Measurements from ENCODE around the gene MCRIP1.
A peak's percentile ranks its signal among the peaks of the same experiment; 100 is the strongest.

The MCRIP1 gene

DNA sequence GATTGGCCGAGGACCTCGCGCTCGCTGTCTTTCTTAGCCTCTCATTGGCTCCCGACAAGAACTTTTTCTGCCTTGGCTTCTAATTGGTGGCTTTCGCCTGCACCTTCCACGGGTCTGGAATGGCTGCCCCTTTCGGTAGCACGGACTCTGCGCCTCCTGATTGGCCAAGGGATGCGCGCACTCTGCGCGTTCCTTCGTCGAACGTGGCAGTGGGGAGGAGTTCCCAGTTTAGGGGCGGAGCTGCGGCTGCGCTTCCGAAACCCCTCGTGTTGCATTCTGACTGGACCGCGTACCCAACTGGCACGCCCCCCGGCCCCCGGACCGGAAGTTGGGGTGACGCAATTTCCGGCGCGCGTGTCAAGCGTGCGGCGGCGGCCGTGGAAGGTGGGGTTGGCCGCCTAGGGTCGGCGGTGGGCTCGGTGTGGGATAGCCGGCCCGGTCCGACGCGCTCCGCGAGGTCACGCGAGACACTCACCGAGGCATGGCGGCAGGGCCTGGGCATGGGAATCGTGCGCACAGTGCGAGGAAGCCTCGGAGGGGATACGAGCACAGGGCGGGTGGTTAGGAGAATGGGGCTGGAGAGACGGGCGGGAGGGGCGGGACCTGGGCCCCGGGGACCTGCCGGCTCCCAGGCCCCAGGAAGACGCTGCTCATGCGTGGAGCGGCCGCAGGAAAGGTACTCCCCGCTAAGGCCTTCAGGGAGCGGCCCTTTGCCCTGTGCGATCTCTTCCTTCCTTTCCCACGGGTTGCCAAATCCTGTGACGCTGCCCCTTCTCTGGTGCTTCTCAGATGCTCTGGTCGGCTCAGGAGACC lies 27.9 kb upstream of the MCRIP1 start:
- DNase-seq (ENCODE audit: low read depth): peak; percentile 100

DNA sequence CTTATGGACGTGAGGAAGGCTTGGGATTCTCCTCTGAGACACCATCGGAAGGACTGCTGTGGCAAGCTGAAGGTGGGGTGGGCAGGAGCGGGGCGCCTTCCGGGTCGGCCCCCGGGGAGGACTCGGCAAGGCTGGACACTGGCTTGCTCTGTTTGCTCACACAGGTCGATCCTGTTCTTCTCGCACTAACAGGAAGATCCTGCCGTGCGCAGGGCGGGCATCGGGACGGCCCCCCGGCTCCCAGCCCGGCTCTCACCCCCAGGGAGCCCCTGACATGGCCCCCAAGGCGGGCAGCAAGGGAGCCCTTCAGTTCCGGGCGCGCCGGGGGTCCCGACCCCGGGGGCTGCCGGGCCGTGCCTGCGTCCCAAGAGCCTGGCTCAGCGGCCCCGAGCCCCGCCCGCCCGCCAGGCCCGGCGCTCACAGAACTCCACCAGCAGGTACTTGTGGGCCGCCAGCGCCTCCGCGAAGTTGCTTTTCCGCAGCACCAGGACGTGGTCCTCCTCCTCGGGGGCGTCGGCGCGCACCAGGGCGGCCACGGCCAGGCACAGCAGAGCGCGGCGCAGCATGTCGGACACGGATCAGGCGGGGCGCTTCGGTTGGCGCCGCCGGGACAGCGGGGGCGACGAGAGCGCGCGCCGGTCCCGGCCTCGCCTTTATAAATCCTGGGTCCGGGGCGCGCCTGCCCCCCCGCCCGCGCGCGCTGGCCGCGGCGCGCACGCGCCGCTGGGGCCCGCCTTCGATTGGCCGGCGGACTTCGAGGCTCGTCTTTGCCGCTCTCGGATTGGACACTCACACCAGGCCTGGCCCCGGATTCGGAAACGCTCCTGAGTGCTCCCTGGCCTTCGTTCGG lies 27.0 kb upstream of the MCRIP1 start, which contains the start of gene P4HB:
Gene P4HB, minus strand, starts transcription at position 630 of the 850 bp plus-strand sequence. Its CDS starts 64 bp downstream, at position 566.
- DNase-seq (ENCODE audit: low read depth): no peak

DNA sequence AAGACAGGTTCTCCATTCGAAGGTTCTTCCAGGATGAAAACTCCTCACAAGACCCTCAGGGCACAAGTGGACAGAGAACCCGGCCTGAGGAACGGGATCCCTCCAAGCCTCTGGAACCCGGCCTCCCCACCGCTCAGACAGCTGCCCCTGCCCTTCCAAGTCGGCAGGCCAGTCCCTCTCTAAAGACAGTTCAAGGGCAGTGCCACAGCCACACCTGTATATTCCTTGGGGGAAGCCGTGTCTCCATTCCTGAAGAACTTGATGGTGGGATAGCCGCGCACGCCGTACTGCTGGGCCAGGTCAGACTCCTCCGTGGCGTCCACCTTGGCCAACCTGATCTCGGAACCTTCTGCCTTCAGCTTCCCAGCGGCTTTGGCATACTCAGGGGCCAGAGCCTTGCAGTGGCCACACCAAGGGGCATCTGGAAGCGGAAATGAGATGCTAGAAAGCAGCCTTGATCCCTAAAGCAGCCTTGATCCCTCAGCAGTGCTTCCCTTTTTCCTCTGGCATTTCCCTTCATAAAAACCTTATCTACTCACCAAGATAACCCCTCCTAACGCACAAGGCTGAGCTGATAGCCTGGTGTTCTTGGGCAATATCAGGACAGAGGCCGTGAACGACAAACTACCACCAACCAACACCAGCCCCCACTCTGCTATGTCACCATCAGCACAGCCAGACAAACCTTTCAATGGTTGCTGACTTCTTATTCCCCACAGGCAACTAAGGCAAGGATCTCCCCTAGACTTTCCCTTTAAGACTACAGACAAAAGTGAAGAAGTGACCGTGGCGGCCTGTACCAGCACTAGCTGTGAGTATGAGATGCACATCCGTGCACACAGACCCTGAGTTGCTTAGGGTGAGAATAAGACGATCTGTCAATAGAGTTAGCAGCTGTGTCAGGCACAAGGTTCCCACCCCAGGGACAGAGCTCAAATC lies 26.1 kb upstream of the MCRIP1 start:
- DNase-seq (ENCODE audit: low read depth): no peak

DNA sequence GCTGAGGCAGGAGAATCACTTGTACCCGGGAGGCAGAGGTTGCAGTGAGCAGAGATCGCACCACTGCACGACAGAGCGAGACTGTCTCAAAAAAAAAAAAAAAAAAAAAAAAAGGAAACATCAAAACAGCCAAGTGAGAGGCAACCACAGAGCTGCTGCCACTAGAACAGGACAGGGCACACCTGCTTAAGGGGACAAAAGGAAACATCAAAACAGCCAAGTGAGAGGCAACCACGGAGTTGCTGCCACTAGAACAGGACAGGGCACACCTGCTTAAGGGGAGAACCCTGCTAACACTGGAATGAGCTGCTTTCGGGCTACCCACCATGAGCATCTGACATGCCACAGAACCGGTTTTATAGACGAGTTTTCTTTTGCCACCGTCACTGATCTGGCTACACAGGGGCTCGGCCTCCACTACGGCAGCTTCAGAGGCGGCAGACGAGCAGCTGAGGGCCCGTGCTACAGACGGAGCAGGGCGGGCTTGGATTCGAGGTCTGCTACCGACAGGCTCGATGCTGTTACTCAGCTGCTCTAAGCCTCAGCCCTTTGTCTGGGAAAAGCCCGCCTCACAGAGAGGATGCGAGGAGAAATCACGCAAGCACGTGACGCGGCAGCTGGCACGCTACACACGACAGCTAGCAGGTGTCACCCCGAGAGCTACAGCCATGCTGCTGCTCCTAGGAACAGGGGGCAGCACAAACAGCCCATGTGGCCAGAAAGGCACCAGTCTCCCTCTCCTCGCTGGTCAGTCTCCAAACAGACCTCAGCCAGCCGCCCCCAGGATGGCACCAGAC lies 25.3 kb upstream of the MCRIP1 start:
- no peak for DNase-seq (ENCODE audit: low read depth)

DNA sequence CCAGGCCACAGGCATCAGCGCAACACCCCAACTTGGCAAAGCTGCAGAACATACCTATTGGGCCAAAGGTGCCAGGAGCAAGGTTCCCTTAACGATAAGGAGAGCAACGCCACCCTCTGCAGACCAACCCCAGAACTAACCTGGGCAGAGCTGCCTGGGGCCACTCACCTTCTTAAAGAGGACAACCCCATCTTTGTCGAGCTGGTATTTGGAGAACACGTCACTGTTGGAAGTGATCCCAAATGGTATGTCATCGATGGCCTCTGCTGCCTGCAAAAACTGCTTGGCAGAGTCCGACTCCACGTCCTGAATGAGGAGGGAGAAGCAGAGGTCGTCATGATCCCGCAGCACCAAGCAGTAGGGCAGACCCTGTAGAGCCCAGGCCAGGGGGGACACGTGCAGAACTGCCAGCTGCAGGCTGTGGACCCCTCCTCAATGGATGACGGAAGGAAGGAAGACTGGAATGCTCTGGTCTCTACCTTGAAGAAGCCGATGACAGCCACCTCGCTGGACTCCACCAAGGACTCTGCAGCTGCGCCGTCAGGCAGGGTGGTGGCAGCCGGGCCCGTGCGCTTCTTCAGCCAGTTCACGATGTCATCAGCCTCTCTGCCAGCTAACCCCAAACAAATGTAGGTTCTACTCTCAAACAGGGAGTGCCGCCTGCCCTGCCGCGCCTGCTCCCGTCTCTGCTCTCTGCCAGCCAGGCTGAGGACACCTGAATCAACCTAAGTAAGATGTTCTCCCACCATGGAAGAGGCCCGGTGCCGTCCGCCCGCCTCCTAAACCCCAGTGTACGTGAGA lies 22.1 kb upstream of the MCRIP1 start:
- no peak for DNase-seq (ENCODE audit: low read depth)

DNA sequence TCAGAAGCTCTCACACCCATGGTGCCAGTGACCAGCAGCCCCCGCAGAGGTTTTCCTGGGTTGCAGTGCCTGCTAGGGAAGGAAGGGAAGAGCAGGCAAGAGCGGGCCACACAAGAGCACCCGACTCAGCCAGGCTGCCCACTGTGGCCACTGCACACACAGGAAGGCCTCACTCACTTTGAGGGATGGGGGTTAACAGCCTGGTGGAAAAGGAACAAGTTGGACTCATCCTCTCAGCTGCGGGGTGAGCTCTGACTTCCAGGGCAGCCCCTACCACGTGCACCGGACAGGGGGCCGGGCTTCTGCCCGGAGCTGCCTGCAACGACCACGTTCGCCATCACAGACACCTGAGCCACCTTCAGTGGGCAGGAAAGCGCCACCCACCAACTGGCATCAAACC lies 19.1 kb upstream of the MCRIP1 start:
- DNase-seq (ENCODE audit: low read depth): no peak

DNA sequence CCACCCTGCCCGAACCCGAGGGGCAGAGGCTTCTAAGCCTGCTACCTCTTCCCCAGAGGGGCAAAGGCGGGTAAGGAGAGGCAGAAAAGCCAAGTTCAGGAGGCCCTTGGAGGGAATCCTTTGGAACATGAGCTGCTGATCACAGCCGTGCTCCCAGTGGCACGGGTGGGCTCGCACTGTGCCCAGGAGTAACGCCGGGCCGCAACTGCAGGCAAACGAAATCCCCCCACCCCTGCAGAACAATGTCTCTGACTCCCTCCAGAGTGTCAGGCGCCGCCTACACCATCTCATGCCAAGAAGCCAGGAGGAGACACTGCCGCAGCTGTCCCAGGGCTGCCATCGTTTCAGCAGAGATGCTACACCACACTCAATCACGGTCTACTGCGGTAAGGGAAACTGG lies 18.3 kb upstream of the MCRIP1 start:
- DNase-seq (ENCODE audit: low read depth): no peak

DNA sequence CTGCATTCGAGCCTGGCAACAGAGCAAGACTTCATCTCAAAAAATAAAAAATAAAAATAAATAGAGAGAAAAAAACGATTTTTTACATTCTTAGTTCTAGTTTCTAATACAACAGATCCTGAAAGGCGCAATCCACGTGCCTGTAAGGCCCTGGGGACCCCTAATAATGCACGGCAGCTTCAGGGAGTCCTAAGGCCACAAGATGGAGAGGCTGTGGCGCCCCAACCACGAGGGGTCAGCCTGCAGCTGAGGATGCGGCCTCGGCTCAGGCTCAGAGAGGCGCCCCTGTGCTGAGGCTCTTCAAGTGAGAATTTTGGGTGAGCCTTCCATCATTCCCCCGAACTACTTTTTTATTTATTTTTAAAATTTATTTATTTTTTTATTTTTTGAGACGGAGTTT lies 16.4 kb upstream of the MCRIP1 start:
- DNase-seq (ENCODE audit: low read depth): no peak

DNA sequence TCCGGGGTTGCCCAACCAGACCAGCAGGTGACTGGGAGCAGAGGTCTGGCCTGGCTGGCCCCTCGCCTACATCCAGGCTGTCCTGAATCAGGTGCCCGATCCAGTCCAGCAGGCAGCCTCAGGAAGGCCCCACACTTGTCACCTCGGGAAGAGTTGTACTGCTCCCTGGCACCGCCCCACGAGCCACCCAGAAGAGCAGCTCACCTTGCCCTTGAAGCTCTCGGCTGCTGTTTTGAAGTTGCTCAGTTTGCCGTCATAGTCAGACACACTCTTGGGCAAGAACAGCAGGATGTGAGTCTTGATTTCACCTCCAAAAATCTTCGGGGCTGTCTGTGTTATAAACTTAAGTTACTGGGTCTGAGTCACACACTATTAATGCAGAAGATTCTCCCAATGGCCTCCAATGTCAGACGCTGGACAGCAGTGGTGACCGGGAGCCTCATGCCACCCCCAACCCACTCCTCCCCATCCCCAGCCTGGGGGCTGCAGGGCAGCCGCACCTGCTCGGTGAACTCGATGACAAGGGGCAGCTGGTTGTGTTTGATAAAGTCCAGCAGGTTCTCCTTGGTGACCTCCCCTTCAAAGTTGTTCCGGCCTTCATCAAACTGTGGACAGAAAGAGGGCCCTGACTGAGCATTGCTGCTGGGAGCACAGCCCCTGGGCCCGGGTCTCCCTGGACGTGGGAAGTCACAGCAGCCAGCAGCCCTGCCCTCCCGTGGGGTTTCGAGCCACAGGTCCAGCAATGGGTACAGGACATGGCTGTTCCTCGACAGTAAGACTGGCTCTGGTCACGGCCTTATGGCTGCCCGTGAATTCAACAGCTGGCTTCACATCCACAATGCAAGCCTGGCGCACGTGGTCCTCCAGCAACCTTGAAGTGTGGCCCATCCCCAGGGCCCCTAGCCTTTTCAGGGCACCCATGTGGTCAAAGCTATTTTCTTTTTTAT lies 13.9 kb upstream of the MCRIP1 start:
- no peak for DNase-seq (ENCODE audit: low read depth)

DNA sequence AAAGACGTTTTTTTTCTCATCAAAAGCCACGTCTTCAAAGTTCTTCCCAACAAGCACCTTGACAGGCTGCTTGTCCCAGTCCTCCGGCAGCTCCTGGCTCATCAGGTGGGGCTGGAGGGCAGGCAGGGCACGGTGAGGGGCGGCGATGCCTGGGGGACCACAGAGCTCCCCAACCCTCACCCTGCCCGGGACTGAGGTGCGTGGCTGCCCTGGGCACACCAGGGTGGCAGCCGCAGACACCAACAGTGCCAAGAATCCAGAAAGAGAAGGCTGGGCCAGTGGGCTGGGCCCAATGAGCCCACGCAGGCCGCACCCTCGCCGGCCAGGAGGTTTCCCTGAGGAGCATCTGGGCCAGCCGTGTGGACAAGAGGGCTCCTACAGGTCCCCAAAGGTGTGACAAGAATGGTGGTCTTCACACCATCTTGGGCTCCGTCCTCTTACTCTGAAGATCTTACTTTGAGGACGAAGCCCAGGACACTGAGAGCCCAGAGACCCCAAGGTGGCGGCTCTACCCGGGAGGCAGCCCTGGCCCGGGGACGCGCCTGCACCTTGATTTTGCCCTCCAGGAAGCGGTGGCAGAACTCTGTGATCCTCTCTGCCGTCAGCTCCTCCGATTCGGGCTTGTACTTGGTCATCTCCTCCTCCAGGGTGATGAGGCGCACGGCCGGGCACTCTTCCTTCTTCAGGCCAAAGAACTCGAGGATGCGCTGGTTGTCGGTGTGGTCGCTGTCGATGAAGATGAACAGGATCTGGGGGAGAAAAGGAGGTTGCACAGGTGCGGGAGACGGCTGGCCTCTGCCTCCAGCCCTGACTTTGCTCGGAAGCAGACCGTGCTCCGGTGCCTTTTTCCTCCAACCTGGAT lies 13.0 kb upstream of the MCRIP1 start:
- DNase-seq (ENCODE audit: low read depth): no peak

DNA sequence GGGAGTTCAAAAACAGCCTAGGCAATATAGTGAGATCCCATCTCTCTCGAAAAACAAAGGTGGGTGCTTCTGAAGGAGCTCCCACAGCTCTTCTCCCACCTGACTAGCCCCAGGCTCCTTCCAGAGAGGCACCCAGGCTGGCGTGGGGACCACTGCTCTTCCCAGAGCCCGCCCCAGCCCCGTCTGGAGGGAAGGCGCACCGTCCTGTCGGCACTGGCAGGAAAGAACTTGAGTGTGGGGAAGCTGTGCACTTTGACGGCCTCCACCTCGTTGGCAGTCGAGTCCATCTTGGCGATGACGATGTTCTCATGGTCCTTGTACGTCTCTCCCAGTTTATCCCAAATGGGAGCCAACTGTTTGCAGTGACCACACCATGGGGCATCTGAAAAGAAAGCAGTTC lies 12.3 kb upstream of the MCRIP1 start:
- DNase-seq (ENCODE audit: low read depth): no peak

DNA sequence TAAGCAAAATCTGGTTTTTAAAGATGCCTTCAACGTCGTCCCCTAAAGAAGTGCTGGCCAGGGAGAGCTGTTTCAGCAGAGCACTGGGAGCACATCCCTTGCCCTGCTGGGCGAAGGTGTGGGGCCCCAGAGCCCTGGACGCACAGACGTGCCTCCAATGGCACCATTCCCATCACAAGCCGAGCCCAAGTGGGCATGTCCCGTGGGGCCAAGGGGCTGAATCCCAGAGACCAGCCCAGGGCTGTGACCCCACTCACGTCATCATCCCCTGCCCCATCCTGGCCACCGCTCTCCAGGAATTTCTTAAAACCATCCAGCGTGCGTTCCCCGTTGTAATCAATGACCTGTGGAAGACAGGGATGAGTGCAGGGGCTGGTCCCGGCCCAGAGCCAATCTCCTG lies 11.8 kb upstream of the MCRIP1 start:
- DNase-seq (ENCODE audit: low read depth): no peak

DNA sequence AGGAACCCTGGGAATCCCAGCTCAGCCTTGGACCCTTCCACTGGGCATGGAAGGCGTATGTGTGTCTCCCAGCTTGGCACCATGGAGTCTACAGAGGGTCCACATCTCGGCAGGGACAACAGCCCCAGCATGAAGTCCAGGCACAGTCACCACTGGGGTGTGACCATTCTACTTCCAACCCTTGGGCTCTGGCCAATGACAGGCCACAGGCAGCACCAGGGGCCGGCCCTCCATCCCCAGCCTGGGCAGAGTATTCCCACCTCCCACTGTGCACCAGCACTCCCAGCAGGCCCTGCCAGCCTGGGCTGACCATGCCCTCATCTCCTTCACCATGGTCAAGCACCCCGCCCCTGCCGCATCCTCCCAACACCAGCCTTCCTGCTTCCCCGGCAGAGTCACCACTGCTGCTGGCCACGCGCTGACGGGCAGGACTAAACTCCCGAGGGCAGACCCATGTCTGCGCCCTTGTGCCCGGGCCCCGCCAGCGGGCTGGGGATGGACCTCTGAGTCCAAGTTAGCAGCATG lies 11.3 kb upstream of the MCRIP1 start:
- no peak for DNase-seq (ENCODE audit: low read depth)

DNA sequence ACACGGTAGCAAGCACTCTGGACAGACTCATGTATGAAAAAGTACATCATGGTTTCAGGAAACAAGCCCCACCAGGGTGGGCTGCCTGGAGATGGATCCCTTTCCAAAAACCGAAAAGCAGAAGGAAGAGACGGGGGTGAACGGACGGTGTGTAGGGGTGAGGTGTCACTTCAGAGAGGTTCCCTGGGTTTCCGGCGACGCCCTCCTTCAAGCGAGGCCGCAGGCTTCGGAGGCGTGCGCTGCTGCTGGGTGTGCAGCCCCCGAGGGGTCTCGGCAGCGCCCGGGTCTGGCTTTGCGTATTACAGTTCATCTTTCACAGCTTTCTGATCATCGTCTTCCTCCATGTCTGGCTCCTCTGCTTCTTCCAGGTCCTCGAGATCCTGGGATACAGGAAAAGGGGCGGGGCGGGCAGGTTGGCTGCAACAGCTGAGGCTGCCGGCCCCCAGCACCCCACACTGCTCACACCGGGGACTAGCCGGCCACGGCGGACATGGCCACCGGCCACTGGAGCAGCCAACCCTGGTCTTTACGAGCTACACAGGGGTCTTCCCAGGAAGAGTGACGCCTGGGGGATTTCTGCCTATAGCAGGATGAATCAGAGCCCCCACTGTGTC lies 10.7 kb upstream of the MCRIP1 start:
- no peak for DNase-seq (ENCODE audit: low read depth)

DNA sequence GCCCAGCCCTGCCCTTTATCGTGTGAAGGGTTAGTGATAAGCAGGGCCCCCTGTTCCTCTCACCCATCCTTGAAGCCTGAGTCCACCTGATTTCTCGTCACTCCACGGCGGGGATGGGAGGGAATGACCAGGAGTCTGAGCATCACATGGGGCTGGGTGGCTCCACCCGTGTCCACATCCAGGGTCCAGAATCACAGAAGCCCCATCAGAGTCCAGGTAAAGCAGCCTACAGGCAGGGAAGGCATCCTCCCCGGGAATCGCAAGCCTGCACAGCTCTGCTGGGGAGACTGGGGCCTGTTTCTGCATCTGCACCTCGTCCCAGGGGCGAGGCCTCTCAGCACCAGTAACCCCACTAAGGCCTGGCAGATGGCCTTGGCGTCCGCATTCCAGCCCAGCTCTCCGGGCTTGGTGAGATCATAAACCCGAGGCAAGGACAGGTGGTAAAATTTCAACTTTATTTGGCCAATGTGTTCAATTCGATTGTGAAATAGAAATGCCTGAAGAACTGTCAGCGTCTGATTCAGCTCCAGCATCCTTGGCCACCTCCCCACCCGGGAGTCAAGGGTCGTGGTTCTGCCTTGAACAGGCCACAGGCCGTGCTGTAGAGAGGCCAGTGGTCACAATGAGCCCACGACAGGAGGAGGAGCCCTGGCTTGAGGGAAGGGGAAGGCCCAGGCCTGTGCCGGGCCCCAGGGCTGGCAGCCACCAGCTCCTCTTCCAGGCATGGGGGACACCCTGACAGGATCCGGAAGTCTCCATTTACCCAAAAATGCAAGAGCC lies 9.8 kb upstream of the MCRIP1 start:
- DNase-seq (ENCODE audit: low read depth): no peak

DNA sequence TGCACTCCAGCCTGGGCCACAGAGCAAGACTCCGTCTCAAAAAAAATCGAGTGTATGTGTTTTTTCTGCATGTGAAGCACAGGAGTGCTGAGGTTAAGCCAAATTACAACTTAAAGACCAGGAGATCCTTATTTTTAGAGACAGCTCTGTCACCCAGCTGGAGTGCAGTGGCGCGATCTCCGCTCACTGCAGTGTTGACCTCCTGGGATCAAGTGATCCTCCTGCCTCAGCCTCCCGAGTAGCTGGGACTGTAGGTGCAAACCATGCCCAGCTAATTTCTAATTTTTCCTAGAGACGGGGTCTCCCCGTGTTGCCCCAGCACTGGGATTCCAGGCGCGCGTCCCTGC lies 9.3 kb upstream of the MCRIP1 start:
- DNase-seq (ENCODE audit: low read depth): no peak

DNA sequence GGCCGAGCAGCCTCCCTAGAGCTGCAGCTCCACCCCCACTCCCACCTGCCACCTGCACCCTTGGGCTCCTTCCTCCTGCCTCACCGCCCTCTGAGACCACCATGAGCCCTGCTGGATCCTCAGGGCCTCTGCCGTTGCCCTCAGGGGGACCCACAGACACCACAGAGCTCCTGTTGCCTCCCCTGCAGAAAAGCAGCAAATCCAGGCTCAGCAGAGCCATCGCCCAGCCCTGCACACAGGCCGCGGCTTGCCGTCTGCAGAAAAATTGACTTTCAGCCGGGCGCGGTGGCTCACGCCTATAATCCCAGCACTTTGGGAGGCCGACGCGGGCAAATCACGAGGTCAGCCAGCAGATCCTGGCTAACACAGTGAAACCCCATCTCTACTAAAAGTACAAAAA lies 8.8 kb upstream of the MCRIP1 start:
- no peak for DNase-seq (ENCODE audit: low read depth)

All from non-pigmented ciliary epithelial cell (primary cell).